GM12892 (cell line): Measurements from ENCODE around the gene NRL.

Experiments
- POLR2A ChIP-seq: IDR thresholded peaks from 2 replicates; pipeline ENCODE4 v1.6.1; 2011; ENCODE audit warnings: low read depth, low read length, control low read depth
- POLR2AphosphoS5 ChIP-seq: IDR thresholded peaks from 2 replicates; pipeline ENCODE4 v1.6.1; 2011; ENCODE audit warnings: low read depth, low read length, control low read depth
- TAF1 ChIP-seq: IDR thresholded peaks from 2 replicates; pipeline ENCODE4 v1.6.1; 2011; ENCODE audit warnings: low read depth, mild to moderate bottlenecking, control low read depth, low read length, borderline replicate concordance

DNA sequence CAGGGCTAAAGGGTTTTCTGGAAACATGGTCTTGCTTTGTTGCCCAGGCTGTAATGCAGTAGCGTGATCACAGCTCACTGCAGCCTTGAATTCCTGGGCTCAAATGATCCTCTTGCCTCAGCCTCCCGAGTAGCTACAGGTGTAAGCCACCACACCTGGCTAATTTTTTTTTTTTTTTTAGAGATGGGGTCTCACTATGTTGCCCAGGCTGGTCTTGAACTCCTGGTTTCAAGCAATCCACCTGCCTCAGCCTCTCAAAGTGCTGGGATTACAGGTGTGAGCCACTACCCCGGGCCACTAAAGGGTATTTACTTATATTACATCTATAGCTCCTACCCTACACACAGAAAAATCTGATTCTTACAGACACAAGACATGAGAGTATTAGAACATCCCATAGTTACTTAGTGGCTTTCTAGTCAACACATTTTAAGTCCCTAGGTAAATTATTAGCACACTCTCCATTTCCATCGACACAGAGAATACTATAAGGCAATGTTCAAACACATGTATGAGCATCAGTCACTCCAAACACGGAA lies 6.3 kb downstream of the NRL start:
- no peak for TF ChIP-seq POLR2AphosphoS5
- no peak for TF ChIP-seq POLR2A
- no peak for TF ChIP-seq TAF1
